ENCODE measurements around the gene SLC1A7.

Gene SLC1A7

DNA sequence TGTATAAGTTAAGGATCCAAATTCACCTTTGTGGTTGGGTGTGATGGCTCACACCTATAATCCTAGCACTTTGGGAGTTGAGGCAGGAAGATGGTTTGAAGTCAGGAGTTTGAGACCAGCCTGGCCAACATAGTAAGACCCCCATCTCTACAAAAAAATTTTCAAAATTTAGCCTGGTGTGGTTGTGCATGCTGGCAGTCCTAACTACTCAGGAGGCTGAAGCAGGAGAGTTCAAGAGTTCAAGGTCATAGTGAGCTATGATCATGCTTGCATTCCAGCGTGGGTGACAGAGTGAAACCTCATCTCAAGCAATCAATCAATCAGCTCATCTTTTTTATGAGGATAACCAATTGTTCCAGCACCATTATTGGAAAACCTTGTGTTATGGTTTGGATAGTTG lies 16.5 kb upstream of the SLC1A7 start:
- DNase-seq: no peak

DNA sequence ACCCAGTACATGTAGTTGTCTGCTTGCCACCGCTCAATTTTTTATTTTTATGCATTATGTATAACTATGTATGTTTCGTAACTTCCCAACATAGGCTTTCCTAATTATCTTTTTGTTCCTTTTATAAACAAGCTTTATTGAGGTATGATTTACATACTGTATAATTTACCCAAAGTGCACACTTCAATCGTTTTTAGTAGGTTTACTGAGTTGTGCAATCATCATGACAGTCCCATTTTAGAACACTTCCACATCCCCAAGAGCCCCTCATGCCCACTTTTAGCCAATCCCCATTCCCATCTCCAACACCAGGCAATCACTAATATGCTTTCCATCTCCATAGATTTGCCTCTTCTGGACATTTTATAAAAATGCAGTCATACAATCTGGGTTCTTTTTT lies 14.3 kb upstream of the SLC1A7 start:
- no peak for DNase-seq

DNA sequence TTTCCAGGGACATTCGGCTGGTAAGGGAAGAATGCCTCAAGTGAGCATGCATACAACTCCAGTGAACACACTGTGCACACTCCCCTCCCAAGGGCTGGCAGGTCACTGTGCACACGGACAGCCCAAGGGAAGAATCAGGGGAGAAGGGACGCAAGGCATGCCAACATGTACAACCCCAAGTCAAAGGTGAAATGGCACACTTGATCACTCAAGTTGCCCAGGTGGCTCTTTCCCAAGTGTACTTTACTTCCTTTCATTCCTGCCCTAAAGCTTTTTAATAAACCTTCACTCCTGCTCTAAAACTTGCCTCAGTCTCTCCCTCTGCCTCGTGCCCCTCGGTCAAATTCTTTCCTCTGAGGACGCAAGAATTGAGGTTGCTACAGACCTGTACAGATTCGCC lies 13.5 kb upstream of the SLC1A7 start:
- no peak for DNase-seq

GRCh38 chr1:53155534-53155933 lies 13.1 kb upstream of the SLC1A7 start:
- no peak for DNase-seq

DNA sequence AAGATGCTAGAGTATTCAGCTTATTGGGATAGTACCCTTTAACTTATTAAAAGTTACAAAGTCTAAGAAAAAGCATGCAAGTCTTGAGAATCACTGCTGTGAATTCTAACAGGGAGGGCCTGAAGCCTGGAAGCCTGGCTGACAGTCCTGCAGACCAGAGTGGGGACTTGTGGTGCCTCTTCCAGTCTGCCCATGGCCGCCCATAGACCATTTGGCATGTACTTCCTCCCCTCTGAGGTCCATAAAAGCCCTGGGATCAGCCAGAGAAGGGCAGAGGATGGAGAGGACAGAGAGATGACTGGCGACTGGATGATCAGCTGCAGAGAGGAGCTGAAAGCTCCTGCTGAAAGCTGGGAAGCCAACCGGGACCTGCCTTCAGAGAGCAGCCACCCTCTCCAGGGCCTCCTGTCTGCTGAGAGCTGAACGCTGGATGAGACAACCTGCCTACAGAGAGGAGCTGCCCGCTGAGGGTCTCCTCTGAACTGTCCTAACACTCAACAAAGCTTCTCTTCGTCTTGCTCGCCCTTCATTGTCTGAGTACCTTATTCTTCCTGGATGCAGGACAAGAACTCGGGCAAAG lies 12.5 kb upstream of the SLC1A7 start:
- no peak for DNase-seq

DNA sequence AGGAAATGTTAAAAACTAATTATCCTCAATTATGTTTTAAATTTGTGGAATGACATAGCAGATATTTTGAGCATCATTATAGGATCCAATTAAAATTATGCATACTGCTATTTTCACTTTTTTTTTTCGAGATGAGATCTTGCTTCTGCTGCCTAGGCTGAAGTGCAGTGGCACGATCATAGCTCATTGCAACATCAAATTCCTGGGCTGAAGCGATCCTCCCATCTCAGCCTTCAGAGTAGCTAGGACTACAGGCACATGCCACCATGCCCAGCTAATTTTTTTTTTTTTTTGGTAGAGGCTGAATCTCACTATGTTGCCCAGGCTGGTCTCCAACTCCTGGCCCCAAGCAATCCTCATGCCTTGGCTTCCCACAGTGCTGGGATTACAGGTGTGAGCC lies 11.3 kb upstream of the SLC1A7 start:
- no peak for DNase-seq

GRCh38 chr1:53148123-53148522 lies 5.7 kb upstream of the SLC1A7 start:
- no peak for DNase-seq

DNA sequence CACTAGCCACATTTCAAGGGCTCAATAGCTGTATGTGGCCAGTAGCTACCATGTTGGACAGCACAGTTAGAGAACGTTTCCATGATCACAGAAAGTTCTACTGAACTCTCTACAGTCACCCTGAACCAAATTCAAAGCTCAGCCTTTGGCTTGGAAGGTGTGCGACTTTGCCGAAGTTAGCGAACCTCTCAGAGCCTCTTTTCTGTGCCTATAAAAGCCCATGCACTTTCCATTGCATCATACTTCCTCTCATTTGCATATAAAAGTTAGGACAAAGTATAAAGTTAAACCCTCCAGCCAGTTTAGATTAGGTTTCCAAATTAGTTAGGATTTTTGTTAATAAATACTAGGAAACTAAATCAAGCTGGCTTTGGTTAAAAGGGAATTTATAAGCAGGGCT lies 4.7 kb upstream of the SLC1A7 start:
- no peak for DNase-seq

DNA sequence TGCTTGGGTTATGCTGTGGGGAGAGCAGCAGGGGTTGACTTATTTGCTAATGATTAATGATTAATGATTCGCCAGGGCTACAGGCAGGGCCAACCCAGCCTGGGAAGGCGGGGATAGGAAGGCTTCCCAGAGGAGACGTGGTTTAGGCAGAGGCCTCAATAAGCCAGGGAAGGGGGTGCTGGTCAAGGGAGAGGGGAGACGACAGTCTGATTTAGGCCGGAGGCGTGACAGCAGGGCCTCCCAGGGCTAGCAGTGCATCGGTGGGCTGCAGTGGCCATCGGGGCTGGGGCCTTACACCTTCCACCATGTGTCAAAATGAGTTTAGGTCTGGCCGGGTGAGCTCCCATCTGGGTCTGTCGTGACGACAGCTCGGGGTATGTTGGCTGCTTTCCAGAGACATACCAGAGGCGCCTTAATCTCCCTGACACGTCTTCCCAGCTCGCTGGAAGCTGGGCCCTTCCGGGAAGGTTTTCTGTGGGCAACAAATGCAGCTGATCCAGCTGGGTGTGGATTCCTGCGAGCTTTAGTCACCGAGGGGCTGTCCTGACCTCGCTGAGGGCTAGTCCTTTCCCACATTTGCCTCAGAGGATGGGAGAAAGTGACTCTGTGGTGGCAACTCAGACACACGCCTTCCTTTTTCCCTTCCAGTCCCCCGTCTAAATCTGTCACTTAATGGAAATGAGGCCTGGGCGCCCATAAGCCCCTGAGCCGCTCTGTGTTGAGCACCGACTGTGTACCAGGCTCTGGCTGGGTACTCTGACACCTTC lies 3.7 kb upstream of the SLC1A7 start:
- no peak for DNase-seq

DNA sequence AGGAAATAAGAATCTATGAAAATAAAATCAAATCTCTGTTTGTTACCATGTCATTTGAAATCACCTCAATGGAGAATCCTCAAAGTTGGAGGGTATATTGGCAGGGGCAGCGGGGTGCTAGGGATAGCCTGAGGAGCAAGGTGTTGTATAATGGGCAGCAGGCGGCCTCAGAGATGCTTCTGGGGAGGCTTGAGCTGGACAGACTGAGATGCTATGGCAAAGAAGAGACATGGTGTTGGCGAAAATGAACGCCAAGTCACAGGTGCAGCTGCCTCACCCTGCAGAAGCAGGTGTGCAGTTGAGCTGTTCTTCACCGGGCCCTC lies 3.1 kb upstream of the SLC1A7 start:
- DNase-seq: no peak

- DNase-seq: no peak
Observed at GRCh38 chr1:53145051-53145600, 2.7 kb upstream of the SLC1A7 start.

- DNase-seq: no peak
Observed at GRCh38 chr1:53144201-53144600, 1.8 kb upstream of the SLC1A7 start.

DNA sequence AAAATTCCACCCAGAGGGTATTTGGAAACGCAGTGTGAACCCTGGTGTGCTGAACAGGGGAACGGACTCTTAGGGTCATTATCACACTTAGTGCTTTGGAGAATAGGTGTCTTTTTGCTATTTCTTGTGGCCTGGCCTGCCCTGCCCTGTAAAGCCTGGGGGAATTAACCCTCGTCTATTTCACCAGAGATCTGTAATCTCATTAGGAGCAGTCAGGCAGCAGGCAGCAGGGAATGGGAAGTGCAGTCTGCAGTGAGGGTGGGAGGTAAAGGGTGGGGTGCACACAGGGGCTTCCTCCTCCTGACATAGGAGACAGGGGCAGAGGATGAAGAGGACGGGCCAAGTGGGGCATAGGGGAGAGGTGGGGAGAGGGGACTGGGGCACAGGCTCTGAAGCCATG lies 1.1 kb upstream of the SLC1A7 start:
- no peak for DNase-seq

DNA sequence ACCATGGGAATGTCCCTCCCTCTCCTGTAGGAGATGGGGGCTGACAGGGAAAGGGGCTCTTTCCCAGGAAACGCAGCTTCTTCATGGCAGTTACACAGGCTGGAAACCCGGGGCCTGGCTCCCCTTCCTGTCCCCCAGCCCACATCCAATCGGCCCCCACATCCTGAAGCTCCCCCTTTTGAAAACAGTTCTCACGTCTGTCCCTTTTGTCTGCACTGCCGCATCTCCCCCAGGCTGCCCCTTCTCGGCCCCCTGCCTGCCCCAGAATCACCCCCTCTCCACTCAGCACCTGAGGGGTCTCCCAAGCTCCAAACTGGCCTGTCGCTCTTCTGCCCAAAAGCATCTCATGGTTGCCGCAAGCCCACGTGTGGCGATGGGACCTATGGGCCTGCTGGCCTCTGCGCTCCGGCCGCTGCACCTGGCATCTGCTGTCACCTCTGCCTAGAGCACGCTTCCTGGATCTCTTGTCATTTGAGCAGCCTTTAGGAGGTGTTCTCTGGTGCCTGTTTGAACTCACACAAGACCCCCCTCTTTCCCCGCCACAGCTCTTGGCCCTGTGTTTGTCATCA lies 867 bp downstream of the SLC1A7 start:
- no peak for DNase-seq

- DNase-seq: no peak
Observed at GRCh38 chr1:53140451-53140850, 2.0 kb downstream of the SLC1A7 start.

- no peak for DNase-seq
Observed at GRCh38 chr1:53139951-53140361, 2.5 kb downstream of the SLC1A7 start.

DNA sequence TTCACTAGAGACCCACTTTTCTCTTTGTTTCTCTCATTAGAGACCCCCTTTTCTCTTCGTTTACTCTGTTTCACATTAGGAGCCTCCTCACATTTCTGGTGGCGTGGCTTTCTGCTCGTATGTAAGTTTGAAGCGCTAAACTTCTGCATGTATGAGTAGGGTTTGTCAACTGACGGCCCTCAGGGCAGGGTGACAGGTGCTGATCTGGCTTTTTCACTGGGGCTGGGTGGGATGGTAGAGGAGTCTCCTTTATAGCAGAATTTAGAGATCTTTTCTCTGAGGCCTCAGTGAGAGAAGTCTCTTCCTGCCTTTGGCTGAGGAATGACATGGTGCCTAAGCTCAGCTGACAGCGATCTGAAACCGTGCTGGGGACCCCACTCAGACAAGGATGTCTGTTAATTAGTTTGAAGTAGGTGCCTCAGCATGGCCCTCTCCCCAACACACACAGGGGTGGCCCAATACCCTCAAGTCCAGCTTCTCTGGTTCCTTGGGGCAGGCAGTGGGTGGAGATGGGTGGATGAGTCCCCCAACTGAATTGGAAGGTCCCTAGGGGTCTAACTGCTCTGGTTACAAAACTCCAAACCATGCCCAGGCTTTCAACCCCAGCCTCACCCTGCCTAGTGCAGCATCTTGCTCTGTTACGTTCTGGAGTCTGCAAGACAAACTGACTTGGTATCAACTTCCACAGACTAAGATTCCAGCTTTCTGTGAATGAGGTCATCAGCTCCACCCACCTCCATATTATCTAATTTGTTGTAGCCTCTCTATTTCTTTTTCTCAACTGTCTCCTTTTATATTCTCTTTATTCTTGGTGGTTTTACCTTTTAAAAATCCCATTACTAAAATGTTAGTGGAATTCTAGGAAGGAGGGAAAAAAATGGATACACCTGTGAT lies 3.2 kb downstream of the SLC1A7 start:
- DNase-seq: no peak

DNA sequence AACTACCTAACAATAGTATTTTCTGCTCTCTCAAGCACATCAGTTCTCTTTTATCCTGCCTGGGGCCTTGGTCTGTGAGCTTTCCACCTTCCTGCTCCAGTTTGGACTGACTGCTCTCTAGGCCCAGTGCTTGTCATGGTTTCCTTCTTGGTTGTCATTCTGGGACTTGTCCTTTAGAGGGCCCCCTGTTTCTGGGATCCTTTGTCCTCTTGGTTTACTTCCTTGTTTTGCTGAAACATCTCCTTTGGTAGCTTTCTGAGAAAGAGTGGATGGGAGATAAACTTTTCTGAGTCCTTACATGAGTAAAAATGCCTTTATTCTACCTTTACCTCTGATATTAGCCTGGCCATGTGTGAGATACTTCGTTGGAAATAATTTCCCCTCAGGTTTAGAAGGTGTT lies 4.7 kb downstream of the SLC1A7 start:
- DNase-seq: no peak

DNA sequence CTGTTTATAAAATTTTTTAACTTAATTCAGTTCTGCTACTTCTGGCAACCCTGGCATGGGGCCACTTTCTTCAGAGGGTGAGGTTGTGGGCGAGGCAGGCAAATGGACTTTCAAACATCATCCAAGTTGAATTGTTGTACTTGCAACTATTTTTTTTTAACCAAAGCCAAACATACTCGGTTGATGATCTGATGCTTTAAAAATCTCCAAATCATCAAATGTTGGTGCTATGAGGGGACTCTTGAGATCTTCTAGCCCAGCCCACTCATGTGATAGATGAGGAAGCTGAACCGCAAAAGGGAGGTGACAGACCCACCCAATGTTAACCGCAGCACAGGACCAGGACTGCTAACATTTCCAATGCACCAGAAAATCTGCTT lies 6.7 kb downstream of the SLC1A7 start:
- no peak for DNase-seq

- no peak for DNase-seq
Observed at GRCh38 chr1:53134961-53135734, 7.3 kb downstream of the SLC1A7 start.

- no peak for DNase-seq
Observed at GRCh38 chr1:53134042-53134485, 8.4 kb downstream of the SLC1A7 start.

DNA sequence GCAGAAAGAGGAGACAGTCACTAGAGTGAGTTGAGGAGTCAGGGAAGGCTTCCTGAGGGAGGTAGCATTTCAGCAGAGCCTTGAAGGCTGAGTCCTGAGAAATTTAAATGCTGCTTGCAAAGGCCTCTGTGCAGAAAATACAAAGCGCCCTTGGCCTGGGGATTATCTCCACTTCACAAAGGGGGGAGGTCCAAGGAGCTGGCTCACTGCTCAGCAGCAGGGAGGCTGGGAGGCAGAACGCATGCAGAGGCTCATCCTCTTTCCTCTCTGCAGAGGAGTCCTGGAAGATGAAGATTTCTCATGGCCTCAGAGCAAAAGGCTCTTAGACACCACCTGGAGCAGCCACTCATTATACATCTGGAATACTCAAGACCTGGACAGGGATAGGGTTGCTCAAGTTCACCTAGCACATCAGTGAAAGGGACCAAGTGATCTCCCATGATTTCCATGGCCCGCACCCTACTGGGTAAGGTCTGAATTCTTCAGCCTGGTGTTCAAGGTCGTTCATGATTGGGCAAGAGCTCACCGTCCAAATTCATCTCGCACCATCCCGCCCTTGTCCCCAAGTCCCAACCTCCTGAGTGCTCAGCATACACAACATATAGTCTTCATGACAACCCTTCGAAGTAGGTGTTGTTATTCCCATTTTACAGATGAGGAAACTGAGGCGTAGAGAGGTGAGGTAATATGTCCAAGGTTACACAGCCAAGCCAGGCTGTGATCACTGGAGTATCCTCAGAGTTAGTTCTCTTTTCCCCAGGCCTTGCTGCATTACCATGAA lies 9.0 kb downstream of the SLC1A7 start:
- no peak for DNase-seq

Data from activated gamma-delta T cell (primary cell).